Stomach (tissue), 4 donors: ENCODE measurements around the gene DAPK2.

Experiments used
- CTCF ChIP-seq, 7 experiments: fragments of 450-650 bp in 4 of 7; fragments of 200-600 bp in 3 of 7; sonication (generic) in 3 of 7; IDR thresholded peaks; one replicate each; pipeline ENCODE4 v1.5.1; 2016 to 2019; ENCODE audit warnings: antibody characterized with exemption in 7 of 7, control low read depth in 2 of 7, mild to moderate bottlenecking in 1 of 7
- POLR2A ChIP-seq, 4 donors: fragments of 450-650 bp; IDR thresholded peaks; one replicate each; pipeline ENCODE4 v1.6.1; 2016; ENCODE audit warnings: antibody characterized with exemption in 4 of 4, control low read depth in 2 of 4, mild to moderate bottlenecking in 1 of 4, moderate library complexity in 1 of 4

GRCh38 chr15:63860555-63860954 lies 185.7 kb downstream of the DAPK2 start:
- TF ChIP-seq CTCF (IDR thresholded peaks at IDR 0.05) (no peak), POLR2A (IDR thresholded peaks at IDR 0.05) (no peak)
